ENCODE data around the gene NUP42.

NUP42 gene

GRCh38 chr7:23167691-23168090 lies 14.2 kb upstream of the NUP42 start:
- Histone ChIP-seq H3K4me3 (ENCODE audit: low read depth, low read length) (no peak overlapping the region), H3K9me3 (ENCODE audit: control insufficient read depth, insufficient read depth, low read depth, low read length) (no peaks in the 10 kb centered on the region), H3K27ac (ENCODE audit: extremely low read depth, low read depth, low read length) (no peak overlapping the region), H3K36me3 (ENCODE audit: control insufficient read depth in 2 of 2, insufficient read depth in 1 of 2, low read length in 2 of 2) (no peaks in the 10 kb centered on the region), H3K4me1 (ENCODE audit: control insufficient read depth, insufficient read depth, low read length) (no peaks in the 10 kb centered on the region)
- POLR2A ChIA-PET: no interaction called here
- CTCF ChIA-PET: no interaction called here
- TF ChIP-seq SCRT2 (tag by site-specific recombination; IDR thresholded peaks at IDR 0.05) (no peak), ZNF366 (tag by site-specific recombination; conservative IDR thresholded peaks at IDR 0.05) (no peak), ZFP69B (tag by site-specific recombination; IDR thresholded peaks at IDR 0.05) (no peak), ZNF843 (tag by site-specific recombination; IDR thresholded peaks at IDR 0.05) (no peak), ZBTB26 (tag by site-specific recombination; optimal IDR thresholded peaks at IDR 0.05) (no peak)

- Histone ChIP-seq H3K27ac (ENCODE audit: extremely low read depth, low read depth, low read length) (no peak overlapping the region), H3K9me3 (ENCODE audit: control insufficient read depth, insufficient read depth, low read depth, low read length) (no peaks in the 10 kb centered on the region), H3K36me3 (ENCODE audit: control insufficient read depth in 2 of 2, insufficient read depth in 1 of 2, low read length in 2 of 2) (no peaks in the 10 kb centered on the region), H3K4me3 (ENCODE audit: low read depth, low read length) (no peak overlapping the region), H3K4me1 (ENCODE audit: control insufficient read depth, insufficient read depth, low read length) (no peaks in the 10 kb centered on the region)
- CTCF ChIA-PET: interaction anchor here (0.6 to 1.5 kb wide), 3 partner anchors 10 to 16 kb away, joined by 3 to 4 read pairs (median 3); no protein-coding TSS in a partner anchor
- POLR2A ChIA-PET: no interaction called here
- no peak for TF ChIP-seq ZNF114 (tag by site-specific recombination; IDR thresholded peaks at IDR 0.05)
- TF ChIP-seq PRDM10 (tag by site-specific recombination; IDR thresholded peaks at IDR 0.05): no peak
- TF ChIP-seq ZNF148 (tag by site-specific recombination; IDR thresholded peaks at IDR 0.05; ENCODE audit: borderline replicate concordance): no peak
- TF ChIP-seq ZBTB10 (tag by site-specific recombination; IDR thresholded peaks at IDR 0.05): no peak
- TF ChIP-seq GLIS2 (tag by site-specific recombination; IDR thresholded peaks at IDR 0.05): no peak
- TF ChIP-seq ZNF10 (tag by site-specific recombination; IDR thresholded peaks at IDR 0.05): no peak
- no peak for TF ChIP-seq ZFP37 (tag by site-specific recombination; IDR thresholded peaks at IDR 0.05)
Observed at GRCh38 chr7:23168111-23168885, 13.6 kb upstream of the NUP42 start.

Data from HEK293 (cell line).